ENCODE results near the gene ZNF503.

The ZNF503 gene

DNA sequence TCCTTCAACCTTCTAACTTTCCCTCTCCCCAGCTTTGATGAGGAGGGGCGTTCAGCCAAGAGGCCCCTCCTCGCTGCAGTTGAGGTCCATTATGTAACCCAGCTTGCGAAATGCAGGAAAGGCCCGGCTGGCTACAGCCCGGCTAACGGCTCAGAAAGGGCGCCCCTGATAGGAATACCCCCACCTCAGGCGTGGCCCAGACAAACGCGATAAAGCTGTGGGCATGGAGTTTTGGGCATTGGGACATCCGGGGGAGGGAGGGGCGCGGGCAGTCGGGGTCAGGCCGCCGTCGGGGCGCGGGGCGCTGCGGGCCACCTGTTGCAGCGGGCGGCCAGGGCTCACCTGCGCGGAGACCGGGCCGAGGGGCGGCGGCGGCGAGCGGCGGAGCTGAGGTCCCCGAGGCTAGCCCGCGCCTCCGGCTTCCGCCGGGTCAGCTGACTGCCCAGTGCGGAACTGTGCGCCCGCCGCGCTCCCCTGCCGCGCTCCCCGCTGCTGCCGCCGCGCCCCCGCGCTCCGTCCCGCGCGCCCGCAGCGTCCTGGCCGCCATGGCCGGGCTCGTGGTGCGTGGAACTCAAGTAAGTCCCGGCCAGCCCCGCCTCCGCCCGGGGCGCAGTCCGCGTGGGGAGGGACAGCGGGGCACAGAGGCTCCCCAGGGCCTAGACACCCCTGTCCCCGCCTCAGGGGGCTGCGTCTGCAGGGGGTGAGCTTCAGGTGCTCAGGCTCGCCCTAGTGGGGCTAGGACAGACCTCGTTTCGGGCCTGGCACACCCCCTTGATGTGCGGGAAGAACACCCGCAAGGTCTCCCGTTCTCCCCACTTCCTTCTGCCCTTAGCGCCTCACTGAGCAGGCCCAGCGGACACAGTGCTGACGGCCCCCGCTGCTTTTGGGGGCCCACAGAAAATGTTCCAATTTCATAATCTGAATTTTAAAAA is 29.9 kb upstream of the ZNF503 start, which contains the start of gene LRMDA:
Gene LRMDA (plus strand): TSS at position 445 of the 932 bp plus-strand sequence.
- peak; percentile 21 for DNase-seq

GRCh38 chr10:75430000-75430763 is 28.6 kb upstream of the ZNF503 start:
- peak; percentile 44 for DNase-seq

- DNase-seq: peak; percentile 14
These were observed 27.7 kb upstream of the ZNF503 start for GRCh38 chr10:75429159-75429827.

DNA sequence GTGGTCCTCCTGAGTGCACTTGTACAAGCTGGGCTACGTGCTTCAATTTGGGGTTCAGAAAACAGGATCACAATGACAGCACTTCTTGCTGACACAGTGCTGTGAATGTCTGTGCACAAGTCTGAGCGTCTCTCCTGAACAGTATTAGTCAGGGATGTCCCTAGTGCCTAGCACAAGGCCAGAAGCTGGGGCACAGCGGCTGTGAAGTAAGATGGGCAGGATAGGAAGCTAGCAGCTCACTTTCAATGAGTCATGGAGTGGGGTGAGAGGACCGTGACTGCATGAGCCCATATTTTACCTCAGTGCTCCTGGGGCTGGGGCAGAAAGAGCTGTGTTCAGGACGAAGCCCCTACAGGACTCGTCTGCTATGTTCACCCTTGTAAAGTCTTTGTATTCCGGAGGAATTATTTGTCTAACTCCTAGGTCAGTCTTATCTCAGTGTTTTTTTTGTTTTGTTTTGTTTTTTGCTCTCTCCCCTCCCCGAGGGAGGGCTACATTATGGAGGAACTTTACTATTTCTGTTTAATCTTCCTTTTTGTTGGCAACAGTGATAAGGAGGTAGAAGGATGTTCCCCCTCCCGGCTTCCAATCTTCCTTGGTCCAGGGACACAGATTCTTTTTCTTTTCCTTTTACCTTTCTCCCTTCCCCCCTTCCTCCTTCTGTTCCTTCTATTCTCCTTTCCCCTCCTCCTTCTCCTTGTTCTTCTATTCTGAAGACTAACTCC is 27.0 kb upstream of the ZNF503 start:
- DNase-seq: peak; percentile 33

DNA sequence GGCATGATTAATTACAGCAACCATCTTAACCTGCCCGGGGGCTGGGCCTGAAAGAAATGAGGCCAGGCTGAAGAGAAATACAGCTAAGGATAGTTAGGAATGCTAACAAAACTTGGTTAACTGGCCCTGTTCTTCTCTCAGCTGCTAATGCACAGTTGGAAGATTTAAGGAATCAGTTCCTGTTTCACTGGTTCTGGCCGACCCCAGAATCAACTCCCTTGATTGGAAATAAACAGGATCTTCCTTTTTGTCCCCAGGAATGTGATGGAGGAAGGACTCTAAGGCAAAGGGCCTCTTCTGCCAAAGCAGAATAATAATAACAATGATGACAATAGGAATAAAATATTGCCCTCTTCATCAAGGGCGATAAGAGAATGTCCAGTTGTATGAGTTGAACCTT is 26.4 kb upstream of the ZNF503 start:
- DNase-seq: no peak

- DNase-seq: no peak
These were observed 25.3 kb upstream of the ZNF503 start for GRCh38 chr10:75426880-75427279.

DNA sequence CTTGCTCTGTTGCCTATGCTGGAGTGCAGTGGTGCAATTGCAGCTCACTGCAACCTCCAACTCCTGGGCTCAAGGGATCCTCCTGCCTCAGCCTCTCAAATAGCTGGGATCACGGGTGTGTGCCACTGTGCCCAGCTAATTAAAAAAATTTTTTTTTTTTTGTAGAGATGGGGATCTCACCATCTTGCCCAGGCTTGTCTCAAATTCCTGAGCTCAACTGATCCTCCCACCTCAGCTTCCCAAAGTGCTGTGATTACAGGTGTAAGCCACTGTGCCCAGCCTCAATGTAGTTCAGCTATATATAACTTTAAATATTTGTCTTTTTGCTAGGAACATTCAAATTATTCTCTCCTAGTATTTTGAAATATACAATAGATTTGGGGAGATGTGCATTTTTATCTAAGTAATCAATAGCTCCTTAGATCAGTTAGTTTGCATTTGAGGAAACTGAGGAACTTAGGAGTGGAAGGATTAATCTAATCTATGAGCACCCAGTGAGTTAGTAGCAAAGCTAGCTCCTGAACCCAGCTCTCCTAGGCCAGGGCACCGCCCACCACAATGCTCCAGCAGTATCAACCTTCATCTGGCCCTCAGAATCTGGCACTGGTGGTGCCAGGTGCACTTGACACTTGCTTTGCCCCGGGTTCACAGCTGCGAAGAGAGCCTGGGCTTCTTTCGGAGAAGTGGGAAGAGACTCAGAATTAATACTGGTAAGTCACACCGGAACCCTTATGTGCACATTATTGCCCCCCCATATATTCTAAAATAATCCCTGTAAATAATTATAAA is 23.9 kb upstream of the ZNF503 start:
- DNase-seq: peak; percentile 24

- peak; percentile 16 for DNase-seq
These were observed 23.0 kb upstream of the ZNF503 start for GRCh38 chr10:75424571-75424970.

- DNase-seq: no peak
These were observed 21.3 kb upstream of the ZNF503 start for GRCh38 chr10:75422913-75423312.

- peak; percentile 9 for DNase-seq
These were observed 17.1 kb upstream of the ZNF503 start for GRCh38 chr10:75418712-75419111.

DNA sequence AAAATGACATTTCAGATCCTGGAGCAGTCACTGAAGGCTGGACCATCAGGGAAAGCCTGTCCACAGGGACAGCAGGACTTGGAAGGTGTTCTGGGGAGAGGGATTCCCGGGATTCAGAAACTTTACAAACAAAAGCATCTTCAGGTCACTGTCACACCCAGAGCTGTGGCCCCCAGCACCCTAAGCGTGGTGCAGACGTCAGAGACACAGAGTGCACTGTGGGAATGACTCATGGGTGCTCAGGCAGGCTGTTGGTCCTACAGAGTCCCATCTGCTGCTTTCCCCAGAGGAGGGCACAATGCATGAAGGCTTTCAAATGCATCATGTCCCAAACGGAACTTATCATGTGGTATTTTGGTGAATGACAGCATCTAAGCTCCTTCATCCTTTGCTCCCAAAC is 16.7 kb upstream of the ZNF503 start:
- DNase-seq: peak; percentile 45

- DNase-seq: no peak
These were observed 16.0 kb upstream of the ZNF503 start for GRCh38 chr10:75417522-75417927.

DNA sequence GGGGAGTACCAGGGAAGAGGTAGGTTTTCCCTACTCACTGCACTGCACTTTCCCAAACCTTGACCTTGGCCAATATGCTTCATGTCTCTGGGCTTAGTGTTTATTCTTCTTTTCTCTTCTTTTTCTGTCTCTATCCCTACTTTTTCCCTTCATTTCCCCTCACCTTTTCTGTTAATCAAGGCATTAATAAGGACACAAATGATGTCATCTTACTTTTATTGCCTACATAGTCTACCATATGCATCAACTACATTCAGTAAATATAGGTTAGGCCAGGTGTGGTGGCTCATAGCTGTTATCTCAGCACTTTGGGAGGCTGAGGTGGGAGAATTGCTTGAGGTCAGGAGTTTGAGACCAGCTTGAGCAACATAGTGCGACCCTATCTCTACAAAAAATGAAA is 13.0 kb upstream of the ZNF503 start:
- no peak for DNase-seq

- no peak for DNase-seq
These were observed 8.8 kb upstream of the ZNF503 start for GRCh38 chr10:75410132-75411005.

DNA sequence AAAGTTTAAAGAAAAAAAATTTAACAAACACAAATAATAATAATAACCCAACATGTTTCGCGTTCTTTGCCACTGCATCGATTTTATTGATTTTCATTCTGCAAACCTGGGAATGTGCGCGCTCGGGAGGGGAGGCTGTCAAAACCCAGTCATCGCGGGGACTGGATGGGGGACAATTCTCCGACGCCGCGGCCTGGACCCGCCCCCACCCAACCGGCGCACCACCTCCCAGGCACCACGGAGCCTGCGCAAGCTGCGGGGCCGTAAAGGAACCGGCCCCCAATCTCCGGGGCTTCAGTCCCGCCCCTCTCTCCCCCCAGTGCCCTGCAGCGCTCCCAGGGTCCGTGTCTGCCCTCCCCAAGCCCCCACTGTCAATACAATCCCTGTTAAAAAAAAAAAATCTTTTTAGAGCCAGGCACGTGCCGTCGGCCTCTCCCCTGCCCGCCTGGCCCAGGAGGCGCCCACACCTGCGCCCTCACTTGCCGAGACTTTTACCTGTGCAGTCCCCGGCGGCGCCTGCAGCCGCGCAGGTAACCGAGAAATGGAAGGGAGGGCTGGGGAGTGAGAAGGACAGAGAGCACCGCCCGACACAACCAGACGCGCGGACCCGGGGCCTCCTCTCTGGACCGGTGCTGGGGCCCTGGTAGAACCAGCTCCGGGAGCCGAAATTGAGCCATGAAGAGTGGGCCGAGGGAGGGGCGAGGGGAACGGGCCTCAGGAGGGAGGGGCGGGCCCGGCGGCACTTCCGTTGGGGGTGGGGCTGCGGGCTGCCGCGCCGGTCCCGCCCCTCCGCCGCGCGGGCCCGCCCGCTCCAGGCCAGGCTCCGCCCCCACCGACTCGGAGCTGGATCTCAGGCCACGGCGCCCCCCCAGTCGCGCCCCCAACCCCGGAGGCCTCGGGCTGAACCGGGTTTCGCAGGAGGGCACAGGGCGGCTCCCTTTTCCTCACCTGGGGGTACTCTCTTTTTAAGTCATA is 7.6 kb upstream of the ZNF503 start:
- peak; percentile 68 for DNase-seq

- no peak for DNase-seq
These were observed 6.9 kb upstream of the ZNF503 start for GRCh38 chr10:75408509-75408875.

- DNase-seq: no peak
These were observed 6.3 kb upstream of the ZNF503 start for GRCh38 chr10:75407713-75408508.

DNA sequence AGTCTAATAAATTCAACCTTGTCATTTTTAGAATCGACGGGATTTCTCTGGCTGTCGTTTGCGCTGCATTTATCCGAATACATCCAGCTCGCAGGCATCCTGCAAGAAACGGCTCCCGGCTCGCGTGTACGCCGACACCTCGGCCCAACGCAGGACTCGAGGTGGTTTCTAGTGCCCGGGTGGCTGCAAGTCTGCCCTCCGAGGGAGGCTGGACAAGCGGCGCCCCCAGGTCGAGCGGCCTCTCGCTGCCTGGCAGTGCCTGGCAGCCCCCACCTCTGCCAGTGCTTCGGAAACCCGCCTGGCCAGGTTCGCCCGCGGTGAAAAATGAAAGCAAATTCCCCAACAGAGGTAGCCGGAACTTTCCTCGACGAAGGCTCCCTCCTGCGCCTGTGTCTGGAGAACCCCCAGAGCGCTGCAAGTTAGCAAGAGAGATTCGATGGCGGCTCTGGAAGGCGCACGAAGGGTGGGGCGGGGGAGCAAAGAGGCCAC is 5.7 kb upstream of the ZNF503 start:
- DNase-seq: no peak
